ENCODE data around the gene SYDE2.
A peak's percentile ranks its signal among the peaks of the same experiment; 100 is the strongest.

The SYDE2 gene

GRCh38 chr1:85116856-85117255 lies 84.0 kb downstream of the SYDE2 start:
- no peak for ATAC-seq

GRCh38 chr1:85115933-85116332 lies 84.9 kb downstream of the SYDE2 start:
- no peak for ATAC-seq

GRCh38 chr1:85111695-85112094 lies 89.1 kb downstream of the SYDE2 start:
- ATAC-seq = no peak

GRCh38 chr1:85109475-85109874 lies 91.3 kb downstream of the SYDE2 start:
- ATAC-seq = peak in 1 of 2 donors; percentile 64

All from activated CD4-positive, CD25-positive, alpha-beta regulatory T cell treated with anti-CD3 and anti-CD28 coated beads, Interleukin-2, amount 50 U/mL, for 24 hours (primary cell).